GM10847 (cell line): ENCODE results near the gene DYRK4.

Experiments used
- POLR2A ChIP-seq: IDR thresholded peaks from 2 replicates; pipeline ENCODE4 v1.6.1; 2011; ENCODE audit not compliant: insufficient read length; ENCODE audit errors: extremely low read depth

The DYRK4 gene

DNA sequence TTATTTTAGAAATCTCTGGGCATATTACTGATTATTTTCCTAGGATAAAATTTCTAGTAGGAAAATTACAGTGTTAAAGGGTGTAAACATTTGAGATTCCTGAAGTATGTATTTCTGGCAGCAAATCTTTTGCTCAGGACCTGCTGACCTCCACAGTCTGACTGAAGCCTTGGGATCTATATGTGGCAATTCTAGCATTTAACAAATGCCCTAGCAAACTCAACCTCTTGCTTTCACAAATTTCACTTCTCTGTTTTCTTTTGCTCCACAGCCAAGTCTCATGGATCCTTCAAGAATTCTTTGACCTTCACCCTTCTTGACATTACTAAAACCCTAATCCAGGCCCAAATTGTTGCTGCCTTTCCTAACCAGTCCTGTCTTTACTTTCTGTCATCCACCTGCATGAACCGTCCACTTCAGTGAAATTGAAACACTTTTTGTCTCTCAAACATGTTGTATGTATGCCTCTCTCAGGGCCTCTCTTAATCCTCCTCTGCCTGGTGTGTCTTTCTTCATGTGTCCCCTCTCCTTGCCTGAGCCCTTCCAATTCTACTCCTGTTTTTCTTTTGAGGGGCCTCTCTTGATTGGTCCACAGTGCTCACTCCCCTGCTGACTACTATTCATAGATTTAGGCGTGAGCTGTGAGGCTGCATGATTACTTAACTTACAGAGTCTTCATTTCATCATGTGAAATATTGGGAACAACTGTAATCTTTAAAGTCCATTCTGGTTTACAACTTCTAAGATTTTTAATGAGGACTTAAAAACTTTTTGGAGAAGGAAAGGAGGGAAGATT lies 5.1 kb upstream of the DYRK4 start:
- TF ChIP-seq POLR2A, result no peak

DNA sequence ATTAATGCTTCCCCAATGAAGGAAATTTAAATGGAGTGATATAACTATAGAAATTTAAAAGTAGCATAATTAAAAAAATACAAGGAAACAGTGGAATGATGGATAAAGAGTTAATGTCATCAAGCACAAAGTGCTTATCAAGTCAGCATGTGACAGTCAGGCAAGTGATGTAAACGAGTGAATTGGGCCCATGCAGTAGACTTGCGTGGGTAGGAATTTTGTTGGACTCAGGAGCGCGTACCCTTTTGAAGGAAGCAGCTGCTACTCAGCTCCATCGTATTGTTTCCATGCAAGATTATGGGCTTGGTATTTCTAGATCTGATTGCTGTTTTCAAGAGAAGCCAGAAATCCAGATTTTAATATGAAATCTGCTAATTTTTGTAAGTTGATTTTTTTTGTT lies 4.4 kb upstream of the DYRK4 start:
- TF ChIP-seq POLR2A, result no peak

DNA sequence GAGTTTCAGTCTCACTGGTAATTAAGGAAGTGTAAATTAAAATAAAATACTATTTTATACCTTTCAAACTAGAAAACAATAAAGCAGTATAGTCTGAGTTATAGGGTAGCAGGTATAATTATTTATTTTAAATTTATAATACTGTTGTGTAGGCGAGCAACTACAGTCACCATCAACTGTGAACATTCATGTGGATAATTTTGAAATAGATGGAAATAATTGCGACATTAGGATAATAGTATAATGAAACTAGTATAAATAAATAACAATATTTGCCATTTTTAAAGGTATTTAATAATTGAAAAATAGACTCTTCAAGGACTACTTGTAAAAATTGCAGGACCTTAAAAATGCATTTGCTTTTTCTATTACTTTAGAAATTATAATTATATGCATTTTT lies 3.8 kb upstream of the DYRK4 start:
- no peak for TF ChIP-seq POLR2A

DNA sequence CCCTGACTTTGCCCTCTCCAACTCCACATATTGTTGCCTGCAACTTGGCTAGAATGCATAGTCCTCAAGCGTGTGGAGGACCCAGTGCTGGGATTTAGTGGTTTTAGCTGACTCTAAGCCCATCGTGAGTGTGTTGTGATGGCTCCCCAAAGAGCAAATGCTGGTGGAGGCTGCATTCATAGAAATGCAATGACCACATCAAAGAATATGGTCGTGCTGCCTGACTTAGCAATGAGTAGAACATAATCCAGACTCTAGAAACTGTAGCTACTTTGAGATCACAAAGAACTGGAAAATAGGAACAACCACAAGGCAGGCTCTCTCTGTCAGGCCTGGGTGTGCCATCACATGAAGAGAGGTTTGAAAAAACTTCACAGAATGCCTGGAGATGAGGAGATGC lies 1.3 kb downstream of the DYRK4 start:
- TF ChIP-seq POLR2A, result no peak

DNA sequence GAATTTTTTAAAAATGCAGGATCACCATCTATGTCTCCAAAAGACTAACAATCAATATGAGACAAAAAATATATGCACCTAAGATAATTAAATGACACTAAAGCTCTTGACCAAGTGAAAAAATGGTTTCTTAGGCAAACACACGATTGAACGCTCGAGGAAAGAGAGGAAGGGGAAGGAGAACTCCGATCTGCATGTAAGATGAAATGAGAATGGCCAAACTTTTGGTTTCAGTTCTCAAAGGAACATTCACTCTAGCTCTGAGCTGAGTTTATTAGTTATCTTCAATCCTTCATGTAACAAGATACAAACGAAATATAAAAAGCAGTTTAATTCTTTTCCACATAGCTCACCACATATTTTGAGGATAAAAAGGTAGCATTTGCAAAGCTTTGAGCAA lies 2.8 kb downstream of the DYRK4 start:
- no peak for TF ChIP-seq POLR2A

DNA sequence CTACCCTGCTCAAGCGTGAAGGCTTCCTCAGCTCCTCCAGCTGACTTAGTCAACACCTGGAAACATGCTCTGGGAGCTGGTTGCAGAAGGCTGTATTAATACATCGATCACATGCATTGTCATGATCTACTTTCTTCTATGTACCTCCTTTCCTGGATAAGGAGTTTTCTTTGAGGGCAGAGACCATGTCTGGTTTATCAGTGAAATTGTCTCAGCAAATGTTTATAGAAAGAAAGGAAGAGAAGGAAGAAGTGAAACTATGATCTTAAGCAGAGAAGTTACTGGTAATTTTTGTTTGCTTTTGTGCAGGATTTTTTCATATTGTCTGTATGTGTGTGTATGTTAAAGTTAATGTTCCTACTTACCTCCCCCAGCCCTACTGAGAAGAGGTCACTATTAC lies 4.5 kb downstream of the DYRK4 start:
- no peak for TF ChIP-seq POLR2A

DNA sequence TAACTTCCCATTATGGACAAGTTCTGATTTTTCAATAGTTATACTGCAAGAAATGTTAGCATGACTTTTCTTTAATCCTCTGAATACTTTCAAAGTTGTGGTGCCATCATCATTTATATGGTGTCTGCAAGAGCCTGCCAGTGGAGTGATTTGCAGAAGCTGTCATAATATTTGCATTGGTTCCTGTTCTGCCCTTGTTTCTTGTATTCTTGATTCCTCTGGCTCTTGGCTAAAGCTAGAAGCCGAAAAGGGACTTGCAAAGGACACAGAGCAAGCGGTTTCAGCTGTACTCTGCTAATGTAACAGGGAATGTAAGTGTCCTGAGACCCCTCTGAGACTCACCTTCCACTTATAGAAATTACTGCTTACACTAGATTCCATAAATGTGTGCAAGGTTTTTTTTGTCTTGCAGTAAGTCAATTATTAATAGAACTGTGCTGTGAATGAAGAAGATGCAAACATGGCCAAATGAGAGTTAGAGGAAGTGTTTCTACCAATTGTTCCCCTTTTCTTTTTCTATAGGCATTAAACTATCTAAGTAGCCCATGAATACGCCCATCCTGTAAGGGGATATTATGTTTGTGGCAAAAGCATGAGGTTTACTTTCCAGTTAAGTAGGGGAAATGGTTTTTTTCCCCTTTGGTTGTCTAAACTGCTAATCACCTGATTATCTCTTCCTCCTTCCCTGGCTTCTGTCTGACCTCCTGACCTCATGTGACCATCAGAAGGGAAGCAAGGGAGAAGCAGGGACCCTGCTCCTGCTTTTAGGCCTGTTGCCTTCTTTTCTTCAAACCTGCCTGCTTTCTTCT lies 5.3 kb downstream of the DYRK4 start:
- TF ChIP-seq POLR2A, result no peak

DNA sequence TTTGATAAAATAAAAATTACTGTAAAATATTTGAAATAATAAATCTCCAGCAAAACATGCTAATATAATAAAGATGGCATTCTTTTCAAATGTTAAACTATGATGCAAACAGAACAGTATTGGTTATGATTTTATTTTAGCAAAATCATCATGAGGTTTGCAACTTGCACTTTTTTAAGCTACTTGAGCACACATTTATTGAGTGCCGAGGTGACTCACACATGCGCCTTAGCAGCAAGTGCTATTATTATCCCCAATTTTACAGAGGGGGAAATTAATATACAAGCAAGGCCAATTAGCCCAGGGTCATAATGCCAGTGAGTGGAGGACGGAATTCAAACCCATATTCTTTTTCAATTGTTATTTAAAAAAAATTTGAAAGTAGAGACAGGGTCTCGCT lies 7.3 kb downstream of the DYRK4 start:
- TF ChIP-seq POLR2A, result no peak

DNA sequence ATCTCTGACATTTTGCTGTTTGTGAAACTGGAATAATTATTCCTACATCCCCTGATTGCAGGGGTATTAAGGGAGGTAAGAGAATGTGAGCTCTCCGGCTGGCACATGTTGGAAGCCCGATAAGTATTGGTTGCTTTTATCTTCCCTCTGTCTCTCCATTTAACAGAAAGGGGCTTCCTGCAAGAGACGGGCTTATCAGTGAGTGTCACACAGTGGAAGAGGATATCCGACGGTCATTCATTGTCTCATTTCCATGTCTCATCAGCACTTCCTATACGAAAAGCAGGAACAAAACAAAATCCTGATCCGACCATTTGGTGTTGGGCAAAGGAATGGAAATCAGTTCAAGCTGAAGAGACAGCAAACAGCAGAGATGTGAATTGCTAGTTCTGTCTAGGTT lies 10.7 kb downstream of the DYRK4 start:
- TF ChIP-seq POLR2A, result no peak

DNA sequence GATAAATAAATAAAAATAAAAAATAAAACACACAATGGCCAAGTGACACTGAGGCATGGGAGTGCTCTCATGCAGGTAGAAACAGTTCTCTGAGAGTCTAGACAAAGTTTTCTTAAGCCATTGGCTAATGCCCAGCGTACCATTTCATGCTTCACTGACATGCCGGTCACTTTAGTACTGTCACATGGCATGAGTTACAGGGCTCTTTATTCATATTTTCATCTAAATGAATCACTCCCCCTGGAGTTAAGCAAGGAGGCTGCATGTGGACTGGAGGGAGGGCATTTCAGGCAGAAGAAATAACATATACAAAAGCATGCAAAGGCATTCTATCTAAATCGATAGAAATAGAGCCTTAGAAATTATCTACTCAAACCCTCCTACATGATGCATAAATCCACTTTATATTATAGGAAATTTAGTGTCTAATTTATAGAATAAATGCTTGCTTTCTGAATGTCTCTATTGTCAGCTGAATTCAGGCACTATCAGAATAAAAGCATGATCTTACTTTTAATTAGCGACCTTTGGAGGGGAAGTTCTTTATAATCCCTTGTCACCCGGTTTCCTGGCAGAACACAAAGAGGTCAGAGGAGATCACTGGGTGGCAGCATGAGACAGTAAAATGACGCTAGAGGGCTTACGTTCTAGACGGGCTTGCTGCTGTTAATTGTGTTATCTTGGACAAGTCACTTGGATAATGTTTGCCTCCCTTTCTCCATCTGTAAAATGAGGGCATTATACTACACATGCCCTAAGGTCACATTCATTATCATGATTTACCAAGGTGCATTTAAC lies 17.5 kb downstream of the DYRK4 start:
- no peak for TF ChIP-seq POLR2A

DNA sequence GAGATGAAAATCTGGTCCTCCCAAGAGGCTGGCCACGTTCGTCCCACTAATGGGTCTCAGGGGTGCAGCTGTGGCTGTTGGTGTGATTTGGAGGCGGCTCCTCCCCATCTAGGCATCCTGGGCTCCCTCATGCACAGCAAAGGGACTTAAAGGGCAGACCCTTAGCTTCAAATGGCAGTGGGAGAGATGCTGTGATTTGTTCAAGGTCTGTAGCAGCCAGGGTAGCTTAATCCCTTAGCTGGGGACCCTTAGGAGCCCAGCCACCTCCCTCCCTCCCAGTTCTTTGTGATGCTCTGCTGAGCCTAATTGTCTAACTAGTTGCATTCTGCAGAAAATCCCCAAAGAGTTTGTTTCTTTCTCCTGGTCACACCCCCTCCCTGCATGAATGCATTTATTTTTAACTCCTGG lies 18.3 kb downstream of the DYRK4 start:
- no peak for TF ChIP-seq POLR2A

DNA sequence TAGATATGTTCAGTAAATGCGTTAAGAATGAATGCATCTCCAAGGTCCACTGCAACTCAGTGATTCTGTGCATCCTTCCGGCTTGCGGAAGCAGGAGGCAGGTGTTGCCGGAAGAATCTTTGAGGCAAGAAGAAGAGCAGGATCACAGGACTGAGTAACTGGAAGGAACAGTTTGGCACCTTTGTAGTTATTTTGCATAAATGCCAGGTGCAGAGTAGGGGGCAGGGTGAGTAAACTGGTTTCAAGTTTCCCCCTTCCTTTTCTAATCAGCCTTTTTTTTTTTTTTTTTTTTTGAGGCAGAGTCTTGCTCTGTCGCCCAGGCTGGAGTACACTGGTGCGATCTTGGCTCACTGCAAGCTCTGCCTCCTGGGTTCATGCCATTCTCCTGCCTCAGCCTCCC lies 22.3 kb downstream of the DYRK4 start:
- no peak for TF ChIP-seq POLR2A

DNA sequence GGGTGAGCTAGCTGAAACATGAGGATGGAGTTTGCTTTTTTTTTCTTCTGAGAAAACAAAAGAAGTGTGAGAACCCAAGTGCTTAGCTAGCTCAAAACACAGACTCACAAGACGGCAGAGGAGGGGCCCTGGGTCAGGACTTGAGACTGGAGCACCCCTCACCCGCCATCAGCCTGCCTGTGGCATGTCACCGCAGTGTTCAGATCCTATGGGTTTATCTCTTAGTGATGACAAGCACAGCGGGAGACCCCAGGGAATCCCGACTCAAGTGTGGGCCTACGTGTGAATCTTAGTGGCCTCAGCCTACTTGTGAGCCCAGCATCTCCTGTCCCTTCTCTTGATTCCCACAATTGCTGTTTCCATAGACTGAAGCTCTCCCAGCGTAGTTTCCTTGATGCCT lies 22.9 kb downstream of the DYRK4 start:
- no peak for TF ChIP-seq POLR2A

DNA sequence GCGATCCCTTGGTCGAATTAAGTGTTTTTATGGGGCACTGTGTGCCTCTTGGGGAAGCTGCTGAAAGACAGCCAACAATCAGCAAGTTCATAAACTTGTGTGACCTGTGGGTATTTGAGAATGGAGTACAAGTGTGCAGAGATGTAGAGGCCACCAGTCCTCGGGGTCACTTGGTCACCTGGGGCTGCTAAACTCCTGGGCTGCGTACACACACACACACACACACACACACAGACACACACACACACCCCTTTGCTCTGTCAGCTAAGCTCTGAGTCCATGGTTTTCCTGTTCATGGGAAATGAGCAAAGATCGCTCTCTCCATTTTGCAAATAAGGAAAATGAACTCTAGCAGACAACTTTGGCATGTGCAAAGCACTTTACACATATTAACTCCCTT lies 24.5 kb downstream of the DYRK4 start:
- no peak for TF ChIP-seq POLR2A

DNA sequence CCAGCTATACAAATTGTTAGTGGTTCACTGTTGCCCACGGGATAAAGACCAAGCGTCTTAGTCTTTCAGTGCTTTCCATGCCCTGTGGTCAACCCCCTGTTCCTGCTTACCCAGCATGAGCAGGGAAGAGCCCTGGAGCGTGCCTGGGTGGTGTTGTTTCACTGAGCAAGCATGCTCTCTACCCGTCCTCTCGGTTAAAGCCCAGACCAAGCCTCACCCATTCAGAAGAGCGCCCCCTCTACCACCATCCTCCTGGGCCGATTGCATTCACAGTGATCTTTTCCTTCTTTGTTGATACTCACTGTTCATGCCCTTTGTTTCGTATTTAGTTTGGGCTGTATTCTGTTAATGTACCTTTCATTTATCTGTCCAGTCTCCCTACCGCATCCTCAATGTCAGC lies 25.1 kb downstream of the DYRK4 start:
- TF ChIP-seq POLR2A, result no peak

DNA sequence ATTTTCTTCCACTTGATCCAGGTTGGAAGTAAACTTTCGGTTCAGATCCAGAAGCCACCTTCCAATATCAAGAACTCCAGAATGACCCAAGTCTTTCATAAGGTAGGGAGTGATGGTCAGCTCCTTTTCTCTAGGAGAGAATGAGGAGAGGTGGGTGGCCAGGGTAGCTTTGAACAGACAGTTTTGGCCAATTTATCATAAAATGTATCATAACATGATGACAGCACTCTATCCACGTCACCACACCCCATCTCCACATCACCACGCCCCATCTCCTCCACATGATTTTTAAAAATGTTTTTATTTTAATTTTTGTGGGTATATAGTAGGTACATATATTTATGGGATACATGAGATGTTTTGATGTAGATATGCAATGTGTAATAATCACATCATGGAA lies 26.9 kb downstream of the DYRK4 start:
- TF ChIP-seq POLR2A, result no peak
